Esophagus (tissue), 2 donors: ENCODE results near the gene CLNS1A. TPM values are rescaled to one million over a fixed set of nuclear protein-coding genes. Genes with fewer than 3 reads are reported as not detected.

Source experiments
- H3K27ac ChIP-seq, 2 donors: one replicate each; pipeline ENCODE4 v1.5.1; 2013; ENCODE audit warnings: low read depth in 2 of 2, mild to moderate bottlenecking in 2 of 2, inconsistent platforms in 1 of 2, low read length in 1 of 2, moderate library complexity in 1 of 2
- H3K27me3 ChIP-seq, 2 donors: one replicate each; pipeline ENCODE4 v1.6.1; 2013; ENCODE audit warnings: low read length in 2 of 2, control low read depth in 1 of 2, mild to moderate bottlenecking in 1 of 2; ENCODE audit not compliant: insufficient read depth in 2 of 2, control insufficient read depth in 1 of 2
- H3K36me3 ChIP-seq, 2 donors: one replicate each; pipeline ENCODE4 v1.6.1; 2013; ENCODE audit warnings: low read length in 1 of 2; ENCODE audit not compliant: control insufficient read depth in 2 of 2, insufficient read depth in 2 of 2
- H3K4me1 ChIP-seq, 2 donors: one replicate each; pipeline ENCODE4 v1.6.1; 2013; ENCODE audit warnings: low read length in 1 of 2; ENCODE audit not compliant: control insufficient read depth in 2 of 2, insufficient read depth in 2 of 2
- H3K4me3 ChIP-seq, 2 donors: one replicate each; pipeline ENCODE4 v1.5.1; 2013; ENCODE audit warnings: low read length in 2 of 2, mild to moderate bottlenecking in 2 of 2, low read depth in 1 of 2, moderate library complexity in 1 of 2
- H3K9me3 ChIP-seq, 2 donors: one replicate each; pipeline ENCODE4 v1.6.1; 2013; ENCODE audit warnings: mild to moderate bottlenecking in 2 of 2, low read depth in 1 of 2, low read length in 1 of 2, moderate library complexity in 1 of 2; ENCODE audit not compliant: control insufficient read depth in 2 of 2, insufficient read depth in 1 of 2
- WGBS, 2 donors: extraction: QIAGEN DNeasy Blood & Tissue Kit; methylation state at CpG; one replicate each; pipeline ENCODE4 v1.1.7; 2013; 5-methylcytosine and 5-hydroxymethylcytosine counted together
- polyA plus RNA-seq, 2 donors: library from polyadenylated mRNA; stranded (reverse); fragments of 200-250 nt; gene quantifications; one replicate each; pipeline ENCODE4 v1.2.3, GENCODE V29; 2013
- donor health status: healthy with polysubstance abuse.
- donor health status: Bipolar disorder and iron deficiency.

Gene CLNS1A
- polyA plus RNA-seq, 2 donors, result 57.8 to 104 TPM

GRCh38 chr11:77568306-77568705 is 69.3 kb downstream of the CLNS1A start:
- Histone ChIP-seq H3K4me3 (no peak overlapping the region), H3K9me3 (no peaks in the 10 kb centered on the region), H3K27ac (no peak overlapping the region), H3K4me1 (peaks cover 0 to 2% of the 10 kb centered on the region in 2 donors), H3K36me3 (no peaks in the 10 kb centered on the region), H3K27me3 (no peaks in the 10 kb centered on the region)
- 80 to 87% methylated on average over 4 of the region's 4 CpGs for WGBS, 2 donors

Other genes starting within 250 kb of the CLNS1A start
- gene PAK1, start 163.7 kb downstream of the CLNS1A start, polyA plus RNA-seq, result 10 to 100 TPM; 10.3 to 16.3 TPM
- gene AQP11, start 47.8 kb downstream of the CLNS1A start, polyA plus RNA-seq, result under 1 TPM in 1 of 2 donors, not detected in 1; 0.06 TPM
- 1 to 10 TPM; 4.8 to 8.3 TPM for gene RSF1, start 182.9 kb upstream of the CLNS1A start, polyA plus RNA-seq
- 10 to 100 TPM; 29.6 to 35.2 TPM for gene AAMDC, start 183.3 kb upstream of the CLNS1A start, polyA plus RNA-seq